Testis (tissue), 3 donors: ENCODE measurements around the gene SCAPER. TPM values are rescaled to one million over a fixed set of nuclear protein-coding genes. Genes with fewer than 3 reads are reported as not detected.

Source experiments
- DNase-seq: peaks from one replicate; pipeline ENCODE4 v3.0.0-alpha.2; 2019
- H3K27ac ChIP-seq, 2 donors: fragments of 200-600 bp; sonication (generic); one replicate each; pipeline ENCODE4 v1.5.1; 2019
- H3K27me3 ChIP-seq: fragments of 200-600 bp; sonication (generic); one replicate; pipeline ENCODE4 v1.5.1; 2019
- H3K36me3 ChIP-seq: fragments of 200-600 bp; sonication (generic); one replicate; pipeline ENCODE4 v1.5.1; 2017; ENCODE audit warnings: low read depth; ENCODE audit errors: missing control alignments
- H3K4me1 ChIP-seq: fragments of 200-600 bp; sonication (generic); one replicate; pipeline ENCODE4 v1.5.1; 2019
- H3K4me3 ChIP-seq, 2 donors: fragments of 200-600 bp; sonication (generic); one replicate each; pipeline ENCODE4 v1.5.1; 2017 to 2019
- H3K9me3 ChIP-seq: fragments of 200-600 bp; sonication (generic); one replicate; pipeline ENCODE4 v1.5.1; 2017
- POLR2A ChIP-seq: fragments of 450-650 bp; IDR thresholded peaks from one replicate; pipeline ENCODE4 v1.6.1; 2017; ENCODE audit warnings: antibody characterized with exemption, mild to moderate bottlenecking, moderate library complexity
- WGBS, 2 donors: methylation state at CpG; one replicate each; pipeline ENCODE4 v1.1.5; 2018; 5-methylcytosine and 5-hydroxymethylcytosine counted together
- intact Hi-C: fragments of 100-400 bp; cut with DNase I; formaldehyde crosslinking; loops from one replicate; pipeline ENCODE4 v1.15.1; 2023; ENCODE audit warnings: low total_unique reads
- polyA plus RNA-seq: library from polyadenylated mRNA; stranded (reverse); fragments of 350-450 nt; fragmentation: Illumina TruSeq; extraction: RNeasy Lipid Tissue Mini Kit (QIAGEN cat#74804); gene quantifications from one replicate; pipeline ENCODE4 v1.2.3, GENCODE V29; 2014; ENCODE audit warnings: low read depth, low replicate concordance; ENCODE audit not compliant: insufficient read depth
- total RNA-seq, 2 donors: library from RNA; depleted of rRNA; stranded (reverse); fragments of >200 nt; gene quantifications; one replicate each; pipeline ENCODE4 v1.2.3, GENCODE V29; 2016
- TF ChIP-seq, protein P1 (sequence below), 3 experiments: fragments of 450-650 bp in 2 of 3; fragments of 200-600 bp in 1 of 3; sonication (generic) in 1 of 3; IDR thresholded peaks; one replicate each; pipeline ENCODE4 v1.5.1; 2016 to 2019; ENCODE audit warnings: antibody characterized with exemption in 3 of 3, mild to moderate bottlenecking in 2 of 3, moderate library complexity in 1 of 3

Gene SCAPER
- total and polyA plus RNA-seq, 3 donors from 2014 or later = 43.7 to 60.7 (median 54.8) TPM

- H3K27ac ChIP-seq = no peak overlapping the region
- TF ChIP-seq POLR2A = no peak
- TF ChIP-seq, protein P1, sequence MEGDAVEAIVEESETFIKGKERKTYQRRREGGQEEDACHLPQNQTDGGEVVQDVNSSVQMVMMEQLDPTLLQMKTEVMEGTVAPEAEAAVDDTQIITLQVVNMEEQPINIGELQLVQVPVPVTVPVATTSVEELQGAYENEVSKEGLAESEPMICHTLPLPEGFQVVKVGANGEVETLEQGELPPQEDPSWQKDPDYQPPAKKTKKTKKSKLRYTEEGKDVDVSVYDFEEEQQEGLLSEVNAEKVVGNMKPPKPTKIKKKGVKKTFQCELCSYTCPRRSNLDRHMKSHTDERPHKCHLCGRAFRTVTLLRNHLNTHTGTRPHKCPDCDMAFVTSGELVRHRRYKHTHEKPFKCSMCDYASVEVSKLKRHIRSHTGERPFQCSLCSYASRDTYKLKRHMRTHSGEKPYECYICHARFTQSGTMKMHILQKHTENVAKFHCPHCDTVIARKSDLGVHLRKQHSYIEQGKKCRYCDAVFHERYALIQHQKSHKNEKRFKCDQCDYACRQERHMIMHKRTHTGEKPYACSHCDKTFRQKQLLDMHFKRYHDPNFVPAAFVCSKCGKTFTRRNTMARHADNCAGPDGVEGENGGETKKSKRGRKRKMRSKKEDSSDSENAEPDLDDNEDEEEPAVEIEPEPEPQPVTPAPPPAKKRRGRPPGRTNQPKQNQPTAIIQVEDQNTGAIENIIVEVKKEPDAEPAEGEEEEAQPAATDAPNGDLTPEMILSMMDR (IDR thresholded peaks at IDR 0.05) = no peak
- no peaks in the 10 kb centered on the region for H3K27me3 ChIP-seq
- no peaks in the 10 kb centered on the region for H3K9me3 ChIP-seq
- DNase-seq = no peak
- H3K36me3 ChIP-seq = no peaks in the 10 kb centered on the region
- WGBS, 2 donors = 96 to 98% methylated on average over 3 of the region's 3 CpGs
- no peaks in the 10 kb centered on the region for H3K4me1 ChIP-seq
- intact Hi-C loops = no loop called here
- H3K4me3 ChIP-seq = no peak overlapping the region
These were observed 444.8 kb downstream of the SCAPER start for GRCh38 chr15:76460347-76460746.

GRCh38 chr15:76451540-76451939 lies 453.6 kb downstream of the SCAPER start:
- intact Hi-C loops = no loop called here
- no peak for TF ChIP-seq POLR2A
- TF ChIP-seq, protein P1 (IDR thresholded peaks at IDR 0.05) = no peak
- Histone ChIP-seq H3K4me3 (no peak overlapping the region), H3K27me3 (no peaks in the 10 kb centered on the region), H3K4me1 (no peaks in the 10 kb centered on the region), H3K36me3 (no peaks in the 10 kb centered on the region), H3K27ac (no peak overlapping the region), H3K9me3 (no peaks in the 10 kb centered on the region)
- DNase-seq = no peak
- 66 to 81% methylated on average over 1 of the region's 1 CpG for WGBS, 2 donors

DNA sequence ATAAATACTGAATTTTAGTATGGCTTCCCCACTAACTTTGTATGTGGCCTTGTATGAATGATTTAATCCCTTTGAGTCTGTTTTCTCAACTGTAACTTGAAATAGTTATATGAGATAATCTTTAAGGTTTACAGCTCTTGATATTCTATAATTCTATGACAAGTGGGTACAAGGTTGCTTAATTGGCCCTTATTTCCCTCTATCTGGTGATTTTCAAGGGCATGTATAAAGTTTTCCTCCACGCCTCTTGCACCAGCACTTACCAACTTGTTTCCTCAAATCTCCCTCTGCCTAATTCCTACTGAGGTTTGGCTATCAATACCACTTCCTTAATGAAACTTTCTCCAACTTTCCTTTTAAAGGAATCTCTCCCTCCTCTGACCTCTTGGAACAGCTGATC lies 455.7 kb downstream of the SCAPER start:
- Histone ChIP-seq H3K27ac (no peak overlapping the region), H3K9me3 (no peaks in the 10 kb centered on the region), H3K27me3 (no peaks in the 10 kb centered on the region), H3K36me3 (no peaks in the 10 kb centered on the region), H3K4me1 (no peaks in the 10 kb centered on the region), H3K4me3 (no peak overlapping the region)
- no peak for TF ChIP-seq POLR2A
- TF ChIP-seq, protein P1 (IDR thresholded peaks at IDR 0.05) = no peak
- no peak for DNase-seq
- 88 to 90% methylated on average over 1 of the region's 1 CpG for WGBS, 2 donors
- intact Hi-C loops = no loop called here

GRCh38 chr15:76448755-76449154 lies 456.4 kb downstream of the SCAPER start:
- WGBS, 2 donors = 66 to 73% methylated on average over 2 of the region's 2 CpGs
- H3K27ac ChIP-seq = no peak overlapping the region
- TF ChIP-seq, protein P1 (IDR thresholded peaks at IDR 0.05) = no peak
- TF ChIP-seq POLR2A = no peak
- H3K27me3 ChIP-seq = no peaks in the 10 kb centered on the region
- H3K9me3 ChIP-seq = no peaks in the 10 kb centered on the region
- no peak overlapping the region for H3K4me3 ChIP-seq
- H3K36me3 ChIP-seq = no peaks in the 10 kb centered on the region
- DNase-seq = no peak
- intact Hi-C loops = no loop called here
- H3K4me1 ChIP-seq = no peaks in the 10 kb centered on the region

- no peak overlapping the region for H3K4me3 ChIP-seq
- intact Hi-C loops = no loop called here
- H3K27ac ChIP-seq = no peak overlapping the region
- 92 to 93% methylated on average over 2 of the region's 2 CpGs for WGBS, 2 donors
- DNase-seq = no peak
- no peak for TF ChIP-seq POLR2A
- TF ChIP-seq, protein P1 (IDR thresholded peaks at IDR 0.05) = no peak
- no peaks in the 10 kb centered on the region for H3K27me3 ChIP-seq
- no peaks in the 10 kb centered on the region for H3K4me1 ChIP-seq
- no peaks in the 10 kb centered on the region for H3K9me3 ChIP-seq
- no peaks in the 10 kb centered on the region for H3K36me3 ChIP-seq
These were observed 457.3 kb downstream of the SCAPER start for GRCh38 chr15:76447728-76448441.
